ENCODE data around the gene CTDSP1.

CTDSP1 gene

DNA sequence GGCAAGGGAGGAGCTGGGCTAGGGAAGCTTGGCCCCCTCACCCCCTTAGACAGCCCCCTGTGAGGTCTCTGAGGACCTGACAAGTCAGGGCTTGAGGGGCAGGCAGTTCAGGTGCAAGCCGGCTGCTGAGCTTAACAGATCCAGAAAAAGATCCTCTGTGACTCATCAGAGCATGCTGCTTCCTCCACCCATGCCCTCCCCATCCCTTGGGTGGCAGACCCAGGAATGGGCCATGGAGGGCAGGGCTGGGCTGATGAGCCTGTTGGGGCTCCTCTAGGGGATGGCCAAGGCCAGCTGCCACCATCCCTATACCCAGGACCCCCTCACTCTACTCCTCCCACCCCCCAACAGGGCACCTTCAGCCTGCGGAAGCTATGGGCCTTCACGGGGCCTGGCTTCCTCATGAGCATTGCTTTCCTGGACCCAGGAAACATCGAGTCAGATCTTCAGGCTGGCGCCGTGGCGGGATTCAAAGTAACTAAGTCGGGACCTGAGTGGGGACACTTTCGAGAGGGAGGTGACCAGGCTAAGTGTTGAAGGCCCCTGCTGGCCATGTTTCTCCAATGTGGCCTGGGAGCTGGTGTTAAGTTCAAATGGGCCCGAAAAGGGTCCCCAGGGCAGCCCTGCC lies 15.7 kb upstream of the CTDSP1 start:
- DNase-seq, result no peak

GRCh38 chr2:218384975-218385374 lies 14.7 kb upstream of the CTDSP1 start:
- no peak for DNase-seq

DNA sequence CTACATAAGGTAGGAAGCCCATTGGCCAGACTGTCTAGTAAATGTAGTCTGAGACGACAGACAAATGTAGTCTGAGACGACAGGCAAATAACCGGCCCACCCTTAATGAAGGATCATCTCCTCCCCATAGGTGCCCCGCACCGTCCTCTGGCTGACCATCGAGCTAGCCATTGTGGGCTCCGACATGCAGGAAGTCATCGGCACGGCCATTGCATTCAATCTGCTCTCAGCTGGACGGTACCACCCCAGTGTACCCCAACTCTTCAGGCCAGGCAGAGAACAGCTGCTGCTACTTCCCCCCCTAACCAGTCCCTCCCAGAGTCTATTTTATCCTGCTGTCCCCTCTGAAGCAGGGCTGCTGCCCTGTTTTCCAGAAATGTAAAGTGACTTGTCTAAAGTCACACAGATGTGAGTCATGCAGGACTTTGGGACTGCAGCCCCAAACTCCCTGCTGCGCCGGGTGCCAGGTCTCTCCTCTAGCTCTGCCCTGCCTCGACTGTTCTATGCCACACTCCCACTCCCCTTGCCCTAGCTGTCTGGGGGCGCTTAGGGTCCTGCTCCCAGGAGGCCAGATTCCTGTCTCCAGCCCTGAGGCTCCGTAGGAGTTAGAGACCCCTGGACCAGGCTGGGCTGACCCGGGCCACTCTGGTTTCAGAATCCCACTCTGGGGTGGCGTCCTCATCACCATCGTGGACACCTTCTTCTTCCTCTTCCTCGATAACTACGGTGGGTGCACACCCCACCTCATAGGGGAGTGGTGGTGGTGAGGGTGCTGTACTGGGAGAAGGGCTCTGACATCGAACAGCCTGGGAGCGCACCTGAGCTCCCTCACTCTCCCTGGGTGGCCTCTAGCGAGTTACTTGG lies 12.9 kb upstream of the CTDSP1 start:
- DNase-seq, result no peak

- DNase-seq, result no peak
Measured at GRCh38 chr2:218387369-218388194, 12.1 kb upstream of the CTDSP1 start.

GRCh38 chr2:218389333-218390150 lies 10.1 kb upstream of the CTDSP1 start:
- no peak for DNase-seq

GRCh38 chr2:218391202-218391601 lies 8.5 kb upstream of the CTDSP1 start:
- DNase-seq, result no peak

DNA sequence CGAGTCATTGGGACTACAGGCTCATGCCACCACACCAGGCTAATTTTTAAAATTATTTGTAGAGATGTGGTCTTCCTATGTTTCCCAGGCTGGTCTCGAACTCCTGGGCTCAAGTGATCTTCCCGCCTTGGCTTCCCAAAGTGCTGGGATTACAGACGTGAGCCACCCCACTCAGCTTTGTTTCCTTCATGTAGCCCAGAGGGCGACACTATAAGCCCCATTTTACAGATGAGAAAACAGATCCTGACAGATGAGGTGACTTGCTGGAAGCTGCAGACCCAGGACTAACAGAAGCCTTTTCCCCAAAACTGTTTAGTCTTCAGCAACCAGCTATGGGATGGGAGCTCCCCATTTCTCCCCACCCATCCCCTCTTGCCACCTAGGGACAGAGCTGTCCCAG lies 7.2 kb upstream of the CTDSP1 start:
- DNase-seq, result no peak

- no peak for DNase-seq
Measured at GRCh38 chr2:218392891-218393462, 6.7 kb upstream of the CTDSP1 start.

- DNase-seq, result no peak
Measured at GRCh38 chr2:218393750-218394290, 5.8 kb upstream of the CTDSP1 start.

- DNase-seq, result no peak
Measured at GRCh38 chr2:218394298-218395089, 5.2 kb upstream of the CTDSP1 start.

DNA sequence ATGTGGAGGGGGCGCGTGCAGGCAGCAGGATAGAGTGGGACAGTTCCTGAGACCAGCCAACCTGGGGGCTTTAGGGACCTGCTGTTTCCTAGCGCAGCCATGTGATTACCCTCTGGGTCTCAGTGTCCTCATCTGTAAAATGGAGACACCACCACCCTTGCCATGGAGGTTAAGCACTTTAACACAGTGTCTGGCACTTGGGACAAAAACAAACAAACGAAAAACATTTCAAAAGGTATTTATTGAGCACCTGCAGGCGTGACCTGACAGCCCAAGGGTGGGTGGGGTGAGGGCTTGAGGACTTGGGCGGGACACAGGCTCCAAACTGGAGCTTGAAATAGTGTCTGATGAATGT lies 4.6 kb upstream of the CTDSP1 start:
- DNase-seq, result no peak

DNA sequence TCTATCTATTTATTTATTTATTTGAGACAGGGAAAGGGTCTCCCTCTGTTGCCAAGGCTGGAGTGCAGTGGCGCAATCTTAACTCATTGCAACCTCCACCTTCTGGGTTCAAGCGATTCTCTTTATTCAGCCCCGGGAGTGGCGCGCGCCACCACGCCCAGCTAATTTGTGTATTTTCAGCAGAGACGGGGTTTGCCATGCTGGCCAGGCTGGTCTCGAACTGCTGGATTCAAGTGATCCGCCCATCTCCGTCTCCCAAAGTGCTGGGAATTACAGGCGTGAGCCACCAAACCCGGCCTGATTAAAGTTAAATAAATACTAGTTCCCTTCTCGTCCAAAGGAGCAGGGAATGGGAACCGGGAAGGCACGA lies 4.2 kb upstream of the CTDSP1 start:
- DNase-seq, result no peak

GRCh38 chr2:218395826-218396687 lies 3.6 kb upstream of the CTDSP1 start:
- peak; percentile 90 for DNase-seq

DNA sequence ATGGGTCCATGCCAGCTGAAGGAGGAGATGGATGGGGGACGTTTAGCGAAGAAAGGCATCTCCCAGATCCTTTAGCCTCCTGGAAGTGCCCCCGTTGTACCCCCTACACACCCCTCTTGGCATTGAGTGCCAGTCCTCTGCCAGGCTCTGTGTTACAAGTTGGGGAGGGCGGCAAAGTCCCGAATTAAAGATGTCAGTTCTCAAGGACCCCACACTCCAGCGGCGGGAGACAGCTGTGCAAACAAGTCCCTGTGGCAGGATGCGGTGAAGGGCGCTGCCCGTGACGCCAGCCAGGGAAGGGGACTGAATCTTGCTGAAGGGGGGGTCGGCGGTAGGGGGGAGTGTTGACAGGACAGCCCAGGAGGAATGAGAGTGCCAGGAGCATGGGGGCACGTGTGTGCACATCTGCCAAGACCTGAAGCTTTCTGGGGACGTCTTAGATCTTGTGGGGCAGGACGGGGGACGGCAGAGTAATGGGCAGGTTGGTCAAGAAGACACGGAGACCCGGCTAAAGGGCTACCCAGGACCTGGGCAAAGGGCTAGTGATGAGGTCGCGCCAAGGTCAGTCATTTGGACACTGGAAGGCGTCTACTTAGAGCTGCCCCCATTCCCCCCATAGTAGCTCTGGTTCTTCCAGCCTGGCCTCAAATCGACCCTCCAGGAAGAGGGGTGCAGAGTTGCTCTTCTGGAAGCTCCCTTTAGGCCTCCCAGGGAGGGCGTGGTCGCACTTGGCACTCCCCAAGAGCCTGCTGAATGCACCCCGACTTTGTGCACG lies 2.8 kb upstream of the CTDSP1 start:
- DNase-seq, result peak; percentile 58

DNA sequence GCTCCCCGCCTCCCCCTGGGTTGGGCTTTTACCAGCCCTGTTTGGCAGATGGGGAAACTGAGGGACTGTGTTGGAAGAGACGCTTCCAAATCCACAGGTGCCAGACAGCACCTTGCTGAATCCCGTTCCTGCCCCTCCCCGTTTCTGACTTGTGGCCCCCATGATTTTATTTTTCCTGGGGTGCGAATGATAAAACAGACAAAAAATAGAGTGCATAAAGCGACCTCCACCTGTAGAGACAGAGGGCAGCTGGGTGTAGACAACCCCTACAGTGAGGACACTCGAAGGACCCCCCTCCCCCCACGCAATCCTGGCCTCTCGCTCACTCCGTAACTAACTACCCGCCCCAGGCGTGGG lies 2.2 kb upstream of the CTDSP1 start:
- DNase-seq, result no peak

GRCh38 chr2:218397820-218398436 lies 1.7 kb upstream of the CTDSP1 start:
- DNase-seq, result no peak

- peak; percentile 41 for DNase-seq
Measured at GRCh38 chr2:218398437-218399390, 954 bp upstream of the CTDSP1 start.

Data from activated CD4-positive, alpha-beta T cell treated with anti-CD3 and anti-CD28 coated beads for 1 hour (primary cell).